ENCODE results near the gene MEN1.

The MEN1 gene

DNA sequence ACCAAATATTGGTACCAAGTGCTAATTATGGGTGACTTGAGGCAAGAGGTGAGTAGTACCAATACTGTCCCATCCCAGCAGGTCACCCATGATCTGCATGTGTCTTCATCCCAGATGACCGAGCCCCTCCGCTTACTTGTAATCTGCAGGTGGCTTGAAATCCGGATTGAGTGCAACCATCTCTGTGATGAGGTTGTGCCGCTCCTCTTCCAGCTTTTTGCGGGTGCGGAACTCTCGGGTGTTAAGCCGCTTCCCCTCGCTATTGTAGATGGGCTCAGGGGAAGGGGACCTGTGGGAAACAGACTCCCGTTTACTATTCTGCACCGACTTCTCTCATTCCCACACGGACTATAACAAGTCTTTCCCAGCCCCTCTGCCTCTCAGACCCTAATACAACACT is 40.2 kb downstream of the MEN1 start:
- Mint-ChIP-seq H3K4me1 (peaks cover 97% of the 10 kb centered on the region), H3K4me3 (no peak overlapping the region), H3K27ac (peak overlapping the region in 1 of 2 donors; percentile 21), H3K27me3 (no peaks in the 10 kb centered on the region), H3K9me3 (no peaks in the 10 kb centered on the region)
- DNase-seq: no peak
- ATAC-seq: no peak

DNA sequence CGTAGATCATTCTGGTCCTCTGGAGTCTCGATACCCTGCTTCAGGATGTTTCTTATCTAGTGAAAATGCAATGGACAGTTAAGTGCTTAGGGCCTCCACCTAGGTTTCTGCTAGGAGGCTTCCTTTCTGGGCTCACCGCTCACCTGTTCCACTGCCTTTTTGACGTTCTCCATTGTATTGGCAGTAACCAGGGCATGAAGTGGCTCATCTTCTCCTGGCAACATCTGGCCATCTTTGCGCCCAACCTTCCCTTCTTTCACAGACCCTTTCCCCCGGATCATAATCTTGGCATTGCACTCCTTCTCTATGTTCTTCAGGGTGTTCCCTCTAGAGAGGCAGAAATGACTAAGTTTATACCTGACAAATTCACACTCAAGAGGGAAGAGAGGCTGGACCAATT is 41.1 kb downstream of the MEN1 start:
- Mint-ChIP-seq H3K27ac (no peak overlapping the region), H3K27me3 (no peaks in the 10 kb centered on the region), H3K9me3 (no peaks in the 10 kb centered on the region), H3K4me1 (peaks cover 97% of the 10 kb centered on the region), H3K4me3 (peak overlapping the region in 1 of 2 donors; percentile 26)
- DNase-seq: no peak
- ATAC-seq: no peak

DNA sequence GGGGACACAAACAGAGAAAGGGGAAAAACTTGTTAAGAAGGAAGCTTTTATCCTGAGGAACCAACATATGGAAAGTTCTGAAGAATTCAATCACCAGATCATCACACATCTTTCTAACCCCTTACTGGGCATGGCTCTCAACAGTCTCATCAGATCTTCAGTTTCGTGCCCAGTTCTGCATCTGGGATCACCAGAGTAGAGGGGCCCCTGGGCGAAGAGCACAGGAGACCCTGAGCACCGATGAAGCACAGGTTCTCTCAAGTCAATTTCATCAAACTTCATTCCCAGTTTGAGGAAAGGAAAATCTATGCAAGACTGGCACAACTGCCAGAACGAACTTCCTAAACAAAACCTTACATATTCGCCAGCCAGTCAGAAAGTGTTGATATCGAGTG is 42.1 kb downstream of the MEN1 start:
- no peaks in the 10 kb centered on the region for H3K27me3 Mint-ChIP-seq
- H3K27ac Mint-ChIP-seq: no peak overlapping the region
- ATAC-seq (no peak), DNase-seq (no peak)
- peak overlapping the region in 1 of 2 donors; percentile 53 for H3K4me3 Mint-ChIP-seq
- no peaks in the 10 kb centered on the region for H3K9me3 Mint-ChIP-seq
- peaks cover 97% of the 10 kb centered on the region for H3K4me1 Mint-ChIP-seq

DNA sequence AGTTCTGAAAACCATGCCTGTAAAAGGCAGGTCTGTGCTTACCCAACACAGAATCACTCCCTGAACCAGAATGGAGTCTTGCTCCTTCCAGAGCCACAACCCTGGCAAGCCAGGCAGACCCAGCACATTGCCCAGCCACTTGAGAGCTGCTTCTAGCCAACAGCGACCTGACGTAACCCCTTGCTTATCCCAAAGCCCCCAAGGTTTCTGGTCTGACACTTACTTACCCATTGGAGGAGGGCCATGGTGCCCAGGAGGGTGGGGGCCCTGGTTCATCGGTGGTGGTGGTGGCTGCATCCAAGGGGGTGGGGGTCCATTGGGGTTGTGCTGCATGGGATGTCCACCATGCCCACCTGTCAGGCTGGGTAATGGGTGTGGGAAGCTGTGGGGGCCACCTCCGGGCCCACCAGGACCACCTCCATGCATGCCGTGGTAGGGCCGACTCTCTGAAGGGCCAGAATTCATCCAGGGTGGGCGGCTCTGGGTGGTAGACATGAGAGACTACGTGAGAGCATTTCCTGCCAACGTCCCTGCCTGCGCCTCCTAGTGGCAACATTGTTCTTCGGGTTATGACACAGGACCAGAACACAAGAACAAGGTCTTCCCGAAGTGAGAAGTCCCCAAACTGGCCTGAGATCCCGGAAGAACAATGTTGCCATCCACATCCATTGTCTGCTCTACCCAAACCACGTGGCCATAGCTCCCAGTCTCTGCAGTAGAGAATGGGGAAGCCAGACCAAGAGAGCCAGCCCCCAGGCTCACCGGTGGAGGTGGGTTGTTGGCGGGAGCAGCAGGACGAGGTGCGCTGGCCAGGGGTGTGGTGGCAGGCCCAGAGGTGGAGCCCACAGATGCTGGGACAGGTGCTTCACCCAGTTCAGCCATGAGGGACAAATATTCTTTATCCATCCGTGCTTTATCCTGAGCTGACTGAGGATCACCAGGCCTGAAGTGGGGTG is 42.7 kb downstream of the MEN1 start:
- Mint-ChIP-seq H3K27ac (peak overlapping the region; percentile 68 to 77), H3K4me1 (peaks cover 97% of the 10 kb centered on the region), H3K27me3 (no peaks in the 10 kb centered on the region), H3K9me3 (no peaks in the 10 kb centered on the region), H3K4me3 (peak overlapping the region; percentile 36 to 53)
- ATAC-seq: peak; percentile 50
- peak; percentile 70 to 76 for DNase-seq

DNA sequence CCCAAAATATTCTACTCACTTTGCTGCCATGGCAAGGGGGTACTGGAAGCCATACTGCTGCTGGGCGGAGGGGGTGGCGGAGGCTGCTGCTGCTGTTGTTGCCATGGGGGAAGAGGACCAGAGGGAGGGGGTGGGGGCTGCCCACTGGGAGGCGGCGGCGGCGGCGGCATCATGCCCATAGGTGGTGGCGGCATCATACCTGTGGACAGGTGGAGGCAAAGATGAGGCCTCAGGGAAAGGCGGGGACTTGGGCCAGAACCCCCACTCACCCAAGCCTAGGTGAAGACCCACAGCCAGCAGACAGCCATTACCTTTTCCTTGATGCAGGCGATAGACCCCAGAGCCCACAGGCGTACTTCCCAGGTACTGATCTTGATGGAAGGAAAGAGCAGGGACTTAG is 43.5 kb downstream of the MEN1 start:
- H3K9me3 Mint-ChIP-seq: no peaks in the 10 kb centered on the region
- ATAC-seq: no peak
- H3K27ac Mint-ChIP-seq: peak overlapping the region in 1 of 2 donors; percentile 68
- H3K27me3 Mint-ChIP-seq: no peaks in the 10 kb centered on the region
- peaks cover 97% of the 10 kb centered on the region for H3K4me1 Mint-ChIP-seq
- DNase-seq: no peak
- peak overlapping the region; percentile 17 to 70 for H3K4me3 Mint-ChIP-seq

DNA sequence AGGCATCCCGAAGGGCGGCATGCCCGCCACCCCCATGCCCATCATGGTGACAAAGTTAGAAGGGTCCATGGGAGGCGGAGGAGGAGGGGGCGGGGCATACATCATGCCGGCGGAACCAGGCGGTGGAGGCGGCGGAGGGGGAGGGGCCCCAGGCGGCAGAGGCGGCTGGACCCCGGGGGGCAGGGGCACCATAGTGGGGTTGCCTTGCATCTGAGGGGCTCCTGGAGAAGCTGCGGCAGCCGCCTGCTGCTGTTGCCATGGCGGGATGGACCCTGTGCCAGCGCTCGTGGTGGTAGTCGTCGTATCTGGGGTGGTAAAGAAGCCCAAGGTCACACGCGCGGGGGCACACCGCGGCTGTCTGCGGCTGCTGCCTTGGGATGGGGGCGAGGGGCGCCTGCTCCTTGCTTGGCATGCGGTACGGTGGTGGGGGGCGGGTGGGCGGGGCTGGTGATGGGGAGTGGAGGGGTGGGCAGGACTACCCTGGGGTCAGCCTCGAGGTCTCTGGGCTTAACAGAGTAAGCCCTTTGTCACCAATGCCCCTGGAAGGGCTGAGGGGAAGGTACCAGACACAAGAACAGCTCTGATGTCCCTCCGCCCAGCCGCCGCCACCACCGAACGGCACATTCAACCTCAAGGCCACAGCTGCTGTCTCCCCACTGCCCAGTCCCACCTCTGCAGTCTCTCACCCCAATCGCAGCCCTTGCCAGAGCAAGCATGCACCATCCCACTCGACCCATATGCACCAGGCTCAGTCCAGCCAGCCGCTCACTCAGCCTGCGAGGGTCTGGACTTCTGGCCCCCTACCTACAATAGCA is 44.3 kb downstream of the MEN1 start:
- Mint-ChIP-seq H3K4me3 (peak overlapping the region; percentile 70 to 84), H3K4me1 (peaks cover 97% of the 10 kb centered on the region), H3K9me3 (no peaks in the 10 kb centered on the region), H3K27ac (peak overlapping the region; percentile 79 to 84), H3K27me3 (no peaks in the 10 kb centered on the region)
- no peak for DNase-seq
- ATAC-seq: no peak

DNA sequence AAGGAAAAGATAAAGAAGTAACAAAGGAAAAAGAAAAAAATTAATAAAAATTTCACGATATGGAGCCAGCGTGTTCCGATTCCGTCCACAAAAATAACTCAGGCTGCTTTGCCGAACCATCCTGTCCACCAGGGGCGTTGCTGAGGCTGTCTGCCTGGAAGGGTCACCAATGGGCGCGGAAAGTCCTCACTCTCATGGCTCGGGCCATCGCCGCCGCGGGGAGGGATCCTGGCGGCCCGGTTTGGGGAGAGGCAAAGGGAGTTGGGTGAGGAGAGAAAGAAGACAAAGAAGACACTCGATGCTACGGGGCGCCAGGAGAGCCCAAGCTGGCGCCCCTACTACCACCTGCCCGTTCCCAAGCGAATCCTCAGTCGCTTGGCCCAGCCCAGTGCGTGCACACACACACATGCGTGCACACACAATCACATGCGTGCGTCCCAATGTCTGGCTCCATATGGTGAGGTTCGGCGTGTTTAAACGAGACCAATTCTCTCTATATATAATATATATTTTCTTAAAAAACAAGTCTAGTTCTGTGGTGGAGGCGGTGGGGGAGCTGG is 45.0 kb downstream of the MEN1 start:
- Mint-ChIP-seq H3K27ac (peak overlapping the region in 1 of 2 donors; percentile 47), H3K9me3 (no peaks in the 10 kb centered on the region), H3K4me3 (peak overlapping the region; percentile 65 to 84), H3K27me3 (no peaks in the 10 kb centered on the region), H3K4me1 (peaks cover 97% of the 10 kb centered on the region)
- no peak for ATAC-seq
- no peak for DNase-seq

DNA sequence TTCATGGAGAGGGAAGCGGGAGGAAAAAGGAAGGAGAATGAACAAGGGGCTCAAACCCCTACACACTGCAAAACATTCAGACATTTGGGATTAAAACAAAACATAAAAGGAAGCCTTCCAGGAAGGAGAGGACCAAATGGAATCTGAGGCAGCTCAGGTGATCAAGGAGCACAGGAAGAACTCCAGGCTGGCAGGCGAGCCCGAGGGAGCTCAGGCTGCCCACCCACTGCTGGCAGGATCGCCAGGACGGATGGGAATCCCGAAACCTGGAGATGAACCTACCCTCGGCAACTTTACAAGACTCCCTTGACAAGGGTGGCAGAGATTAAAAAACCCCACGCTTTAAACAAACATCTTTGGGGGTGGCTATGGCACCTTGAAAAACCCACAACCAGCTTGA is 45.6 kb downstream of the MEN1 start:
- peak overlapping the region; percentile 65 to 84 for H3K4me3 Mint-ChIP-seq
- DNase-seq: no peak

DNA sequence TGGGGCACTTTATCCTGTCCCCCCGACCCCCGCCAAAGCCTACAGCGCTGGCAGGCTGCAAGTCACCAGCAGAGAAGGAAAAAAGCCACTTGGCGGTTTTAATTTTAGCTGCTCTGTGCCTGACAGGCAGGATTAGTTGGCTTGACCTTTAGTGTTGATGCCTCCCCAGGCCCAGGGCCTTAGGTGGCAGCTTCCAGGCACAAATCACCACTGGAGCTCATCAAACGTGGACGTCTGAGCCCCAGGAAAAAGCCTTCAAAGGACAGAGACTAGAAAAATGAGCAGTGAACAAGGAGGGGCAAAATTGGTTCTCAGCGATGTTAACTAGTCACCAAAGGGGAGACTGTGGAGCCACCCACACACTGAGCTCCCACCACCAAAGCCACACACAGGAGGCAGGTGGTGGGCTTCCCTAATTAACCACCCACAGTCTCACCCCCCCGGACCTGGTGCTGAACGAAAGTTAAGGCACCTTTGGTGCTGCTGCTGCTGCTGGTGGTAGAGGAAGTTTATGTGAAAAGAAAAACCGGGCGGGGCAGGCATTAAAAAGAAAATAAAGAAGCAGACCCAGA is 46.2 kb downstream of the MEN1 start:
- Mint-ChIP-seq H3K9me3 (no peaks in the 10 kb centered on the region), H3K27me3 (no peaks in the 10 kb centered on the region), H3K4me1 (peaks cover 100% of the 10 kb centered on the region), H3K27ac (peak overlapping the region; percentile 13 to 84), H3K4me3 (peak overlapping the region; percentile 65 to 84)
- DNase-seq (peak; percentile 54 to 66), ATAC-seq (peak; percentile 56)

More for the DNA sequence above, 45.6 kb downstream of the MEN1 start:
- H3K9me3 Mint-ChIP-seq: no peaks in the 10 kb centered on the region
- no peaks in the 10 kb centered on the region for H3K27me3 Mint-ChIP-seq
- H3K4me1 Mint-ChIP-seq: peaks cover 100% of the 10 kb centered on the region
- ATAC-seq: no peak
- H3K27ac Mint-ChIP-seq: peak overlapping the region; percentile 13 to 84

DNA sequence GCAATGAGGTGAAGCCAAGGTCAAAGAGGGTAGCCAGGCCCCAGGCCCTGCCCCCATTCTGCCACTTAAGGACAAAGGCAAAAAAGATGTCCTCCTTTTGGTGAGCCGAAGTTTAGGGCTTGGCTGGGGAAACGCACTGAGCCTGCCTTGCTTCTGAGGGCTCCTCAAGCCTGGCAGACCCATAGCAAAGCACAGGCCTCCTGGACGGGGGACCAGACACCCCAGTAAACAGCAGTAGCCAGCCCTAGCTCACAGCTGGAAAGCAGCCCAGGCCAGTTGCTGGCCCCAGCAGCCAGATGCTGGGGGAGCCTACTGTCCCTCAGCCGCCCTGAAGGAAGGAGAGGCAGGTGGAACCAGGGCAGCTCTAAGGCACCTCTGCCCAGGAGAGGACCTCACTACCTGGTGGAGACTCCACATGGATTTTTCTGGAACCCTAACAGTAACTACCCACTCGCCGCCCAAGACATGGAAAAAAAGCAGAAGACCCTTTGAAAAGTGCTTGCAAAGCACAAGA is 46.8 kb downstream of the MEN1 start:
- peak overlapping the region; percentile 65 to 84 for H3K4me3 Mint-ChIP-seq
- H3K4me1 Mint-ChIP-seq: peaks cover 100% of the 10 kb centered on the region
- peak; percentile 8 for ATAC-seq
- peak overlapping the region; percentile 13 to 86 for H3K27ac Mint-ChIP-seq
- H3K9me3 Mint-ChIP-seq: no peaks in the 10 kb centered on the region
- H3K27me3 Mint-ChIP-seq: no peaks in the 10 kb centered on the region
- no peak for DNase-seq

DNA sequence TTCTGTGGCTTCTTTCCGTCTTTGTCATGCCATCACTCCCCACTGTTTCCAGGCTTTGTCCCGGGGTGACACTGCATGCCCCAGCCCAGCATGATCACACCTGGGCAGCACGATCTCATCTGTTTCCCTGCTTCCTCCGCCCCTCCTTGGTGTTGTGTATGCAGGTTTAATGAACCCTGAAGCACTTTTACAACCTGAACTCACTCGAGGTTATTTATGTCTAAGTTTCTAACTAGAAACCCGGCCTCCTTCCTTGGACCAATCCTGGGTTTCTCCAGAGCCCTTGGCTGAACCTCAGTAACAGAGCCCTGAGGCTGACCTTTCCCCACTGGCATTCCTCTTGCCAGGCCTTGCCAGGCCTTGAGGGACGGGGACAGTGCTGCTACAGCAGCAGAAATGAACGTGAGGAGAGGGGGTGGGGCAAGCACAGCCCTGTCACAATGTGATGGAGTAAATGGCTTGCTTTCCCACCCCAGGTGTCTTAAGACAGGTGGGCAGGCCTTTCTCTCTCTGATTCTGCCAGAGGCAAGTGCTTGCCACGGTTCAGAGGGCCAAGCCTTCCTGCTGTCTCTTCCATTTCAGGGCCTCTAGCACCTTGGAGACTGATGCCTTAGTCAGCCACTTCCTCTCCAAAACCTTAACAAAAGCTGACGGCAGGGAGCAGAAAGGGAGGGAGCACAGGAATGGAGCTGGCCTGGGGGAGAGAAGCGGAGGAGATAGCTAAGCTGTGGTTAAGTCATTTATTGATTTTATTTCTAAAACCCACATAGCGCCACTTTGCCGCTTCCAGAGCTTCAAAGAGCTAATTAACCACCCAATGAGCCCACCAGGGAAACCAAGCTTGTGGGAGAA is 47.5 kb downstream of the MEN1 start:
- peak; percentile 2 for ATAC-seq
- Mint-ChIP-seq H3K27ac (peak overlapping the region; percentile 75 to 89), H3K27me3 (no peaks in the 10 kb centered on the region), H3K4me1 (peaks cover 99% of the 10 kb centered on the region), H3K9me3 (no peaks in the 10 kb centered on the region), H3K4me3 (peak overlapping the region; percentile 45 to 65)
- no peak for DNase-seq

DNA sequence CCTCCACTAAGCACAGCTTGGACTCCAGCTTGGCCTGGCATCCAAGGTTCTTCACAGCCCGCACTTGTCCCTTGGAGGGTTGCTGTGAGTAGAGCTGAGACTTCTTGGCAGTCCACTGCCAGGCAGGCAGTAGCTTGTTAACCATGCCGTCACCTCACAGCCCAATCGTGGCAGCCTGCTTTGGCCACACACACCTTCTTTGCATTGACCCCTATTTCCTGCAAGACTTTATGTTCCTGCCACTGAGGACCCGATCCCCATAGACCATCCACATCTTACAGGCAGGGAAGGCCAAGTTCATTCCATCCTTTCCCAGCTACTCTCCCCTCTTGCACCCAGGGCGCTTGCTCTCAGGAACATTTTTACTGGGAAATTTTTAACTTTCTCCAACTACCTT is 48.1 kb downstream of the MEN1 start:
- DNase-seq: no peak
- Mint-ChIP-seq H3K4me1 (peaks cover 99% of the 10 kb centered on the region), H3K4me3 (peak overlapping the region; percentile 11 to 45), H3K9me3 (no peaks in the 10 kb centered on the region), H3K27me3 (no peaks in the 10 kb centered on the region), H3K27ac (peak overlapping the region in 1 of 2 donors; percentile 88)
- ATAC-seq: no peak

DNA sequence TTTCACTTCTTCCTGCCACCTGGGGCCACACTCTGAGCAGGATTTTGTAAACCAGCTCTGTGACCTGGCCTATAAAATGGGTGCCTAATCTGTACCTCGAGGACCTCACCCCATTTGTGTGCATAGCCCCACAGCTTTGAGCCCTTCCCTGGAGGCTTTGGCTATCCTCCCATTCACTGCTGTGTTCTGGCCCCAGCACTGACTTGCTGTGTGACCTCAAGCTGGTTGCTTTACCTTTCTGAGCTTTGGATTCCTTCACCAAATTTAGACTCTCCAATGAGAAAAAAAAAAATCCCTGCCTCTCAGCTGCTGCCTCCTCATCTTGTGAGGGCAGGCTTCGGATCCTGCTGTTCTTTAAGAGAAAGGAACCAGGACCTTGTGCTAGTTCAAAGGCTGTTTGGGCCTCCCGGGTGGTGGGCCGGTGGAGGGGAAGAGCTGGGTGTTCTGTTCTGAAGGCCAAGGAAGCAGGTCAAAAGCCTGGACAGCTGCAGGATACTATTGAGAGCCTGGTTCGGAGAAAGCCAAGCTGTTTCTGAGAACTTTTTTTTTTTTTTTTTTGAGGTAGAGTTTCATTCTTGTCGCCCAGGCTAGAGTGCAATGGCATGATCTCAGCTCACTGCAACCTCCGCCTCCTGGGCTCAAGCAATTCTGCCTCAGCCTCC is 49.5 kb downstream of the MEN1 start:
- DNase-seq (no peak), ATAC-seq (peak; percentile 18)
- peaks cover 88% of the 10 kb centered on the region for H3K4me1 Mint-ChIP-seq
- no peaks in the 10 kb centered on the region for H3K27me3 Mint-ChIP-seq
- no peaks in the 10 kb centered on the region for H3K9me3 Mint-ChIP-seq
- H3K4me3 Mint-ChIP-seq: peak overlapping the region in 1 of 2 donors; percentile 52
- H3K27ac Mint-ChIP-seq: peak overlapping the region; percentile 6 to 86

Data from stimulated activated naive CD8-positive, alpha-beta T cell treated with anti-CD3 and anti-CD28 coated beads, Interleukin-15, amount 100 ng/mL, for 72 hours (primary cell).